MM.1S (cell line): ENCODE results near the gene NOS3.

Experiments
- DNase-seq: peaks from one replicate; pipeline ENCODE4 v3.0.0-alpha.2; 2015
- H2AFZ ChIP-seq: fragments of 300-600 bp; sonication (generic); 2 replicates; pipeline ENCODE4 v1.6.0; 2016; ENCODE audit warnings: antibody characterized with exemption, low read length
- H3F3A ChIP-seq: fragments of 300-600 bp; sonication (generic); 2 replicates; pipeline ENCODE4 v1.6.1; 2016; ENCODE audit warnings: mild to moderate bottlenecking, antibody characterized with exemption, low read length, moderate library complexity, mixed read lengths; ENCODE audit not compliant: insufficient read depth
- H3K27ac ChIP-seq: fragments of 300-600 bp; sonication (generic); 2 replicates; pipeline ENCODE4 v1.5.1; 2016; ENCODE audit warnings: mild to moderate bottlenecking, low read length
- H3K27me3 ChIP-seq: fragments of 300-600 bp; sonication (generic); replicated peaks from 2 replicates; pipeline ENCODE4 v1.6.0; 2016; ENCODE audit warnings: low read length; ENCODE audit not compliant: insufficient read depth
- H3K36me3 ChIP-seq: fragments of 300-600 bp; sonication (generic); replicated peaks from 2 replicates; pipeline ENCODE4 v1.6.1; 2016; ENCODE audit warnings: mild to moderate bottlenecking, low read length, mixed read lengths; ENCODE audit not compliant: insufficient read depth
- H3K4me1 ChIP-seq: fragments of 300-600 bp; sonication (generic); 2 replicates; pipeline ENCODE4 v1.6.1; 2016; ENCODE audit warnings: low read length, mixed read lengths
- H3K4me2 ChIP-seq: fragments of 300-600 bp; sonication (generic); 2 replicates; pipeline ENCODE4 v1.6.0; 2016; ENCODE audit warnings: low read depth, low read length
- H3K4me3 ChIP-seq: fragments of 300-600 bp; sonication (generic); 2 replicates; pipeline ENCODE4 v1.5.1; 2016; ENCODE audit warnings: low read length, mixed read lengths
- H3K79me2 ChIP-seq: fragments of 300-600 bp; sonication (generic); 2 replicates; pipeline ENCODE4 v1.6.1; 2016; ENCODE audit warnings: mixed run types, low read length, mixed read lengths
- H3K9ac ChIP-seq: fragments of 300-600 bp; sonication (generic); 2 replicates; pipeline ENCODE4 v1.6.1; 2016; ENCODE audit warnings: low read length, mixed read lengths
- H3K9me2 ChIP-seq: fragments of 300-600 bp; sonication (generic); replicated peaks from 2 replicates; pipeline ENCODE4 v1.6.1; 2016; ENCODE audit warnings: mild to moderate bottlenecking, low read length, mixed read lengths; ENCODE audit not compliant: insufficient read depth
- H3K9me3 ChIP-seq: fragments of 300-600 bp; sonication (generic); replicated peaks from 2 replicates; pipeline ENCODE4 v1.6.1; 2016; ENCODE audit warnings: mild to moderate bottlenecking, low read length, mixed read lengths; ENCODE audit not compliant: insufficient read depth
- H4K20me1 ChIP-seq: fragments of 300-600 bp; sonication (generic); 2 replicates; pipeline ENCODE4 v1.6.1; 2016; ENCODE audit warnings: mild to moderate bottlenecking, low read length, moderate library complexity, mixed read lengths; ENCODE audit not compliant: insufficient read depth
- CTCF ChIP-seq: fragments of 300-600 bp; sonication (generic); IDR thresholded peaks from 2 replicates; pipeline ENCODE4 v1.5.1; 2016; ENCODE audit warnings: antibody characterized with exemption, low read length, mixed read lengths
- EZH2 ChIP-seq: fragments of 300-600 bp; sonication (generic); optimal IDR thresholded peaks from 2 replicates; pipeline ENCODE3; 2017; ENCODE audit warnings: low read depth, mild to moderate bottlenecking, antibody characterized with exemption, low read length, mixed read lengths
- EZH2phosphoT487 ChIP-seq: fragments of 300-600 bp; sonication (generic); IDR thresholded peaks from 2 replicates; pipeline ENCODE4 v1.6.1; 2018; ENCODE audit warnings: antibody characterized with exemption, low read length

NOS3 gene

GRCh38 chr7:151032936-151033863 is 42.4 kb downstream of the NOS3 start:
- Histone ChIP-seq H3K79me2 (peaks cover 21% of the 10 kb centered on the region), H4K20me1 (no peaks in the 10 kb centered on the region), H3F3A (no peaks in the 10 kb centered on the region), H3K36me3 (no peaks in the 10 kb centered on the region), H3K9me3 (no peaks in the 10 kb centered on the region), H3K9me2 (no peaks in the 10 kb centered on the region), H3K9ac (no peak overlapping the region), H3K4me2 (no peak overlapping the region), H2AFZ (no peak overlapping the region), H3K27ac (no peak overlapping the region), H3K4me1 (0 out of 2 replicates have a peak, but pooled peaks cover 2% of the 10 kb centered on the region), H3K27me3 (no peaks in the 10 kb centered on the region), H3K4me3 (no peak overlapping the region)
- no peak for DNase-seq
- TF ChIP-seq CTCF, result no peak

- H3K27ac ChIP-seq, result no peak overlapping the region
- H3K4me1 ChIP-seq, result 0 out of 2 replicates have a peak, but pooled peaks cover 2% of the 10 kb centered on the region
- no peak overlapping the region for H3K4me2 ChIP-seq
- H2AFZ ChIP-seq, result no peak overlapping the region
- H3K9ac ChIP-seq, result no peak overlapping the region
- H3K27me3 ChIP-seq, result no peaks in the 10 kb centered on the region
- no peak for TF ChIP-seq EZH2phosphoT487
- no peak for TF ChIP-seq CTCF
- TF ChIP-seq EZH2, result no peak
- no peak for DNase-seq
- no peaks in the 10 kb centered on the region for H3K9me2 ChIP-seq
- H3K36me3 ChIP-seq, result no peaks in the 10 kb centered on the region
- no peaks in the 10 kb centered on the region for H3F3A ChIP-seq
- H4K20me1 ChIP-seq, result no peaks in the 10 kb centered on the region
- H3K9me3 ChIP-seq, result no peaks in the 10 kb centered on the region
- H3K4me3 ChIP-seq, result no peak overlapping the region
- peaks cover 19% of the 10 kb centered on the region for H3K79me2 ChIP-seq
Observed at GRCh38 chr7:151033864-151034249, 43.0 kb downstream of the NOS3 start.

- no peaks in the 10 kb centered on the region for H3F3A ChIP-seq
- H4K20me1 ChIP-seq, result no peaks in the 10 kb centered on the region
- H3K4me2 ChIP-seq, result no peak overlapping the region
- peaks cover 13% of the 10 kb centered on the region for H3K79me2 ChIP-seq
- no peak overlapping the region for H3K4me3 ChIP-seq
- H3K36me3 ChIP-seq, result no peaks in the 10 kb centered on the region
- no peaks in the 10 kb centered on the region for H3K27me3 ChIP-seq
- TF ChIP-seq CTCF (no peak), EZH2 (no peak), EZH2phosphoT487 (no peak)
- no peaks in the 10 kb centered on the region for H3K4me1 ChIP-seq
- no peak overlapping the region for H3K9ac ChIP-seq
- no peak for DNase-seq
- H3K9me3 ChIP-seq, result no peaks in the 10 kb centered on the region
- no peak overlapping the region for H2AFZ ChIP-seq
- no peaks in the 10 kb centered on the region for H3K9me2 ChIP-seq
- no peak overlapping the region for H3K27ac ChIP-seq
Observed at GRCh38 chr7:151034312-151035025, 43.7 kb downstream of the NOS3 start.
